VCaP (cell line): Measurements from ENCODE around the gene DENND2D.

ENCODE experiments used
- H3K27ac ChIP-seq: fragments of 450-650 bp; 2 replicates; pipeline ENCODE4 v1.5.1; 2017
- TF ChIP-seq, protein P1 (sequence below): fragments of 450-650 bp; conservative IDR thresholded peaks from 2 replicates; pipeline ENCODE4 v1.5.1; 2017; ENCODE audit warnings: mild to moderate bottlenecking, moderate library complexity

The DENND2D gene, protein sequence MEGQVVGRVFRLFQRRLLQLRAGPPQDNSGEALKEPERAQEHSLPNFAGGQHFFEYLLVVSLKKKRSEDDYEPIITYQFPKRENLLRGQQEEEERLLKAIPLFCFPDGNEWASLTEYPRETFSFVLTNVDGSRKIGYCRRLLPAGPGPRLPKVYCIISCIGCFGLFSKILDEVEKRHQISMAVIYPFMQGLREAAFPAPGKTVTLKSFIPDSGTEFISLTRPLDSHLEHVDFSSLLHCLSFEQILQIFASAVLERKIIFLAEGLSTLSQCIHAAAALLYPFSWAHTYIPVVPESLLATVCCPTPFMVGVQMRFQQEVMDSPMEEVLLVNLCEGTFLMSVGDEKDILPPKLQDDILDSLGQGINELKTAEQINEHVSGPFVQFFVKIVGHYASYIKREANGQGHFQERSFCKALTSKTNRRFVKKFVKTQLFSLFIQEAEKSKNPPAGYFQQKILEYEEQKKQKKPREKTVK

DNA sequence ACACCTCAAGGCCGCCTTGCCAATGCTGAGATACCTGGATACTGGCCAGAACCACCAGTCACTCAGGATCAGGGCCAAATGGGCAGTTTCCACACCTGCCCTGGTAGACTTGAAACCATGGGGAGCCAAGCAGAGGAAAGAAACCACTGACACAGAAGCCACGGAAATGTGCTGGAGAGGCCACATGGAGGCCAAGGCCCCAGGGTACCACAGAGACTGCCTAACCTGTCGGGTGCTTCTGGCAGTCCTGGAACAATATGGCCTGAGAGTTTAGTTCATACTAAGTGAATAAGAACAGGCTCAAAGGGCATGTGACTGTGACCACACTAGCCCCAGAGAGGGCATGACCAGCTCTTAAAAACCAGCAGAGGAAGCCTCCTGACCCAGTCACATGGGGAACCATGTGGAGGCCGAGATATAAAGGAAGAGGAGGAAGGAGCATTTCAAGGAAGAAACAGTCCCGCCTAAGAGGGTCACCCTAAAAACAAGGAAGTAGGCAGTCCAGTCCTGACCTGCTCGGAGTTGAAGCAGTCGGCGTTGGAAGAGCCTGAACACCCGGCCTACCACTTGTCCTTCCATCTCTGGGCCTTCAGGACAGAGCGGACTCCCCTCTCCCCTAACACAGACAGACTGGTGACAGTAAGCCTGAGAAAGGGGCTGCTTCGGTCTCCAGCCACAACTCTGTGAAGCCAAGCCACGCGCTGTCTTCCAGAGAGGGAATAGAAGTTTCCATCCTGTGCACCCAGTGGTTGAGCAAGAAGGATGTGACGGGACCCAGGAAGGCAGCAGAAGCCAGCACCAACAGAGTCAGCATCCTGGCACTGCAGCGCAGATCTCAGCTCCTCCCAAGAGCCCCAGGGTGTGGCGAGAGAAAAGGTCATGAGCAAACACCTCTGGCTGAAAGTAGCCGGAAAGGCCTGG, at the start of gene DENND2D:
Gene DENND2D (minus strand): TSS at position 766 of the 921 bp plus-strand sequence. CDS start 187 bp downstream, at position 579.
- H3K27ac ChIP-seq: no peak within 1 kb of the TSS
- TF ChIP-seq, protein P1, sequence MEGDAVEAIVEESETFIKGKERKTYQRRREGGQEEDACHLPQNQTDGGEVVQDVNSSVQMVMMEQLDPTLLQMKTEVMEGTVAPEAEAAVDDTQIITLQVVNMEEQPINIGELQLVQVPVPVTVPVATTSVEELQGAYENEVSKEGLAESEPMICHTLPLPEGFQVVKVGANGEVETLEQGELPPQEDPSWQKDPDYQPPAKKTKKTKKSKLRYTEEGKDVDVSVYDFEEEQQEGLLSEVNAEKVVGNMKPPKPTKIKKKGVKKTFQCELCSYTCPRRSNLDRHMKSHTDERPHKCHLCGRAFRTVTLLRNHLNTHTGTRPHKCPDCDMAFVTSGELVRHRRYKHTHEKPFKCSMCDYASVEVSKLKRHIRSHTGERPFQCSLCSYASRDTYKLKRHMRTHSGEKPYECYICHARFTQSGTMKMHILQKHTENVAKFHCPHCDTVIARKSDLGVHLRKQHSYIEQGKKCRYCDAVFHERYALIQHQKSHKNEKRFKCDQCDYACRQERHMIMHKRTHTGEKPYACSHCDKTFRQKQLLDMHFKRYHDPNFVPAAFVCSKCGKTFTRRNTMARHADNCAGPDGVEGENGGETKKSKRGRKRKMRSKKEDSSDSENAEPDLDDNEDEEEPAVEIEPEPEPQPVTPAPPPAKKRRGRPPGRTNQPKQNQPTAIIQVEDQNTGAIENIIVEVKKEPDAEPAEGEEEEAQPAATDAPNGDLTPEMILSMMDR: no peak

DNA sequence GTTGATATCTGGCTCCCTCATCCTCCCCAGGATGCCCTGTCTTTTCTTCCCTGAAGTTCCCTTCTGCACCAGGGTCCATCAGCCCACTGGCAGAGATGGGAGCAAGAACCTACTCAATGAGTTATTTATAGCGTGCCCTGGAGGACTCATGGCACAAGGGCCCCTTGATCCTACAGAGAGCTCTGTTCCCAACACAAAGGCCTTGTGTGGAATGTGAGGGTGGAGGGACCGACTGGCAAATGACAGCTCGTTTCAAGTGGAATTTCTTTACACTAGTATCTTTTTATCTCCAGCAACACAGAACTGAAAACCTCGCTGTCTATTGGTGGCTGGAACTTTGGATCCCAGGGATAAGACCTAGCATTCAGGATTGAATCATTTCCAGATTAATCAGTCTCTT, 49.5 kb upstream of the DENND2D start:
- H3K27ac ChIP-seq: no peak overlapping the region
- TF ChIP-seq, protein P1: no peak

DNA sequence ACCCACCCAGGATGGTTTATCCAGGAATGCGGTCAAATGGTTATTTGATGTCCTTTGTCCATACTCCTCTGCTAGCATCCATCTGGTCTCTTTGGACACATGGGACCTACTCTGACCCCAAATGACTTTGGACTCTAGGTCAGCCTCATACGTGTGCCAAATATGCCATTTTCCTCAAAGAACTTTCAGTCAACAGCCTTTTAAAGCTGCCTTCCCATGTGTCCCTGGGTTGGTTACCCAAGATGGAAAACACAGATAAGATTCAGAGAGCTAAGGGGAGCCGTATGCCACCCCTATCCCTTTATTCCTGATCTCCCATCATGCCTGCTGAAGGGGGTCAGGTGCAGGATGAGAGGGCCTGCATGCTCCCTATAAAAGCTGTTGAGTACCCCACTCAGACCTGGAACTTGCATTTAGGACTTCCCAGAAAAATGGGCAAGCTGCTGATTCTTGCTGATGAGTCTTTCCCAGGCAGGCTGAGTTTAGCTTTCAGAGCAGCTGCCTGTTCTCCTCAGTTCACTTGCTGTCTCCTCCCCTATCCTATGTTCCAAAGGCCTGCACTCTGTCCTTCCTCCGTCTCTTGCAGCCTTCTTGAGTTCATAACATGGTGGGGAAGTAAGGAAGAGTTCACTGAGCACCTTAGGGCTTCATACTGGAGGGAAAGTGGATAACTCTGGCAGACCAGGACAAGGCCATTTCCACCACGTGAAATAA, 46.8 kb upstream of the DENND2D start:
- no peak overlapping the region for H3K27ac ChIP-seq
- TF ChIP-seq, protein P1: no peak

DNA sequence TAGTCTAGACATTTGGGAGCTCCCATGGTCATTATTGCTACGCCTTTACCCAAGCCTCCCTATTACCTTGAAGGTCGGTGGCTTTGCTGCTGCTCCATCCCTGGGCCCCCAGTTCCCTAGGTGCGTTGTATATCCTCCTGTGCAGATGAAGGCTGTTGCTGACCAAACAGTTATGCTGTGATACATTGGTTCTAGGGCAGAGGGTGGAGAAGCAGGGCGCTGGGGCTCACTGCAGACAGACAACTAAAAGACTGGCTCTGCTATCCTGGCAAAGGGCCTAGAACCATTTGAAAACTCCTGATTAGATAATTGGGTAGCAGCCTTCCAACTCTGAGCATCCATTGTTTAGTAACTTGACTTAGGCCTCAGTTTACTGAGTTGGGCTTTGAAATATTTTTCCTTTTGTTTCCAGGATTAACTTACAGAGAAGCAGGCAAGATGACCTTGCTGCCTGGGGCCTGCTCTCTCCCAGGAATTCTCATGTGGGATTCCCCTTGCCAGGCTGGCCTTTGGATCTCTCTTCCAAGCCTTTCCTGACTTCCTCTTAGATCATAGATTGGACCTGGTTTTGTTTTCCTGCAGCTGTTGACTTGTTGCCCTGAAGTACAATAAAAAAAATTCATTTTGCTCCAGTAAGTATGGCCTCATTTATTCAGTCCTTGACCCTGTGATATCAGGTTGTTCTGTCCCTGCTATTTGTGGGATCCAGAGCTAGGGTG, 42.5 kb upstream of the DENND2D start:
- peak overlapping the region; percentile 31; the same call in 1 of the 2 replicates for H3K27ac ChIP-seq
- TF ChIP-seq, protein P1: no peak

DNA sequence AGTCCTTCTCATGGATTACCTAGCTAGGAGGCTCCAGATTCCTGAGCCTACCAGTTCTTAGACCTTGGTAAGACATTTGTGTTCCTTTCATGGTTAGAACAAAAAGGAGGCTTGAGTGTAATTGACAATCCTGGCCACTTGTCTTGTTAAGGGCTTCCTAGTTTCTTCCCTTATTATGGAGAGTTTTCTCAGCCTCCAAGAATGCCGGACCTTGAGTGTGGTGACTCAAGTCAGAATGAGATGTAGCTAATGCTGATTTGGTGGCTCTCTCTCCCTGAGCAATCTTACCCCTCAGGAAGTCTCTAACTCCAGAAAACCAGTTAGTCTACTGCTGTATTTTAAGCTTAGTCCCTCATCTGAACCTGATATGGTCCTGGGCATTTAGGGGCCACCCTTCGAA, 41.4 kb upstream of the DENND2D start:
- TF ChIP-seq, protein P1: no peak

DNA sequence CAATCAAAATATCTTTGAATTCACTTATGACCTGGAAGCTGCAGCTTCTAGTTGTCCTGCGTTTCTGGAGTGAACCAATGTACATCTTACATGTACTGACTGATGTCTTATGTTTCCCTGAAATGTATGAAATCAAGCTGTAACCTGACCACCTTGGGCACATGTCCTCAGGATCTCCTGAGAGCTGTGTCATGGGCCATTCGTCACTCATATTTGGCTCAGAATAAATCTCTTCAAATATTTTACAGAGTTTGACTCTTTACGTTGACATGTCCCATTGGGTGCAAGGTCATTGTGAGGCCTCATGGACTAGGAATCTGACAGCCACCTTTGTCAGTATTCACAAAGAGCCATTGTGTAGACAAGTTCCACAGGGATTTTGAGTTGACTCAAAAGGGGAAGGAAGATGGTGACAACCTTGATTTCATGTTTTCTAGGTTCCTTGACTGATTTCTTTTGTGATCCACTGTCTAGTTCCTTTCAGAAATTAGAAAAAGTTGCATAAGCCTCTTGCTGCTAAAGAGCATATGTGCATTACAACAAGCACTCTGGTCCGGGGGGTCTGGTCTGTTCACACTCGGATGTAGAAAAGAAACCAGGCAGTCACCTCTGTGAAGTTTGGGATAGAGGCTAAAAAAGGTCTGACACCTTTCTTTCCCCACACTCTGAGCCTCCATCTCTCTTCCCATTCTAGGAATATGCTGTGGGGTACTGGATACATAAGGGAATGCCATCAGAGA, 37.8 kb upstream of the DENND2D start:
- TF ChIP-seq, protein P1: no peak
- no peak overlapping the region for H3K27ac ChIP-seq

More for the DNA sequence above, 41.4 kb upstream of the DENND2D start:
- no peak overlapping the region for H3K27ac ChIP-seq
